Dendritic cell treated with granulocyte-macrophage colony-stimulating factor and Interleukin-4, amounts not matched to agents 40 ng/mL and 50 ng/mL, for 4 days (primary cell): ENCODE results near the gene DNAJC22.

ENCODE experiments used
- H3K27ac Mint-ChIP-seq: one replicate; pipeline ENCODE4 v1.8.0; 2022; ENCODE audit warnings: mild to moderate bottlenecking, mixed read lengths
- H3K27me3 Mint-ChIP-seq: one replicate; pipeline ENCODE4 v1.8.0; 2022; ENCODE audit warnings: mild to moderate bottlenecking, mixed read lengths
- H3K36me3 Mint-ChIP-seq: one replicate; pipeline ENCODE4 v1.8.0; 2022; ENCODE audit warnings: low read depth, mixed read lengths
- H3K4me1 Mint-ChIP-seq: one replicate; pipeline ENCODE4 v1.8.0; 2022; ENCODE audit warnings: low read depth, mixed read lengths
- H3K4me3 Mint-ChIP-seq: one replicate; pipeline ENCODE4 v1.8.0; 2022; ENCODE audit warnings: mild to moderate bottlenecking, moderate library complexity, mixed read lengths
- H3K9me3 Mint-ChIP-seq: one replicate; pipeline ENCODE4 v1.8.0; 2022; ENCODE audit warnings: mixed read lengths
- intact Hi-C: fragments of 100-400 bp; cut with micrococcal nuclease; formaldehyde crosslinking; loops from one replicate; pipeline ENCODE4 v1.15.0; 2022

Gene DNAJC22

DNA sequence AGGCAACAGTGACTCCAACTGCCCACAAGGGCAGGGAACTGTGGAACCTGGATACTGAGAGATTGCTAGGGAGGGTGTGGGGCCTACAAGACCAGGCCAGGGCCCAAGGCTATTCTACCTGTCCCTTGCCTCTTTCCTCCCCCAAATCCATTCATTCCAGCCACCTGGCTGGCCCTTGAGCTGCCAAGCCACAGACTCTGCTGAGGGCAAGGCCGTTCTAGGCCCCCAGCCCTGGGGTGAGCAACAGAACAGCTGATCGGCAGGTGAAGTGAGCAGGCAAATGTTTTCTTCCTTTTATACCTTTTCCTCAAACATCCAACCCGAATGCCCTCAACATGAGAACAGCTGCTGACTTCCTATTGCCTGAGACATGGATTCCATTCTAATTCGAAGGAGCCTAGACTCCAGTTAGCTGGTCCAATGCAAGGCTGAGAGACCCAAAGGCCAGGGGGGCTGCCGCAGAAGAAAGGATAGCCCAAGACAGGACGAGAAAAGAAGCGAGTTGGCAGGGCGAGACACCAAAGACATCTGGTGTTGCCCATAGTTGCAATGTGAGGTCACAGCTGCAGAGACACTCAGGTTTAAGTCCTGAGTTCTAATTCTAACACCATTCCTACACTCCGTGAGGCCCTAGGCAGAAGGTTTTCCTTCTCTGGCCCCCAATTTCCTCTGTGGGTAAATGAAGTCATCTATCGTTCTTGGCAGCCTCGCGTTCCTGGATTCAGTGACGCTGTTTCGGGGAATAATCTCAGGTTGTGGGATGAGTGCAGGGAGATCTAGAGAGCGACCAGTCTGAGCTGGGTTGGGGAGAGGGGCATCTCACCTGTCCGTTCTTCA is 11.4 kb upstream of the DNAJC22 start:
- no peaks in the 10 kb centered on the region for H3K9me3 Mint-ChIP-seq
- intact Hi-C loops = no loop called here

DNA sequence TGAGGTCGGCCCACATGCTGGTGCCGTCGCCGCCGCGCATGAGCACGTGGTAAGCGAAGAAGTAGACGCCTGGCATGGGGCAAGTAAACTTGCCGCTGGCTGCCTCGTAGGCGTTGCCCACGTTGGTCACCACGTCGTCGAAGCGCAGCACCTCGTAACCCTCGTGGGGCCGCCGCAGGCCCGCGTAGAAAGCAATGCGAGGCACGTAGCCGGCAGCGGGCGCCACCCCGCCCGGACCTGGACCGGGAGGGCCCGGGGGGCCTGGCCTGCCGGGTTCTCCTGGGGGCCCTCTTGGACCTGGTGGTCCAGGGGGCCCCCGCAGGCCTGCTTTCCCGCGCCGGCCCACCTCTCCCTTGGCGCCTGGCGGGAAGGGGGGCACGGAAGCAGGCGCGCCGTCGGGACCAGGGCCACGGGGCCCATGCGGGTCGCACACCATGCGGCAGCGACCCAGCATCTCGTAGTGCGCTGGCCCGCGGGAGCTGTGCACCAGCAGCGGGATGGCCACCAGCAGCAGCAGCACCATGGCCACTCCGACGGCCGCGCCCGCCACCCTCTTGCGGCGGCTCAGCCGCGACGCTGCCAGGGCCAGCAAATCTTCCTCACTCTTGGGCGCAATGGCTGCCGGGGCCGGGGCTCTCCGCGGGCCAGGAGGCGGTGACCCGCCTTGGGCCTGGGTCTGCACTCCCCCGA is 10.6 kb upstream of the DNAJC22 start:
- no peak overlapping the region for H3K4me3 Mint-ChIP-seq
- H3K36me3 Mint-ChIP-seq = no peaks in the 10 kb centered on the region
- peaks cover 53% of the 10 kb centered on the region for H3K4me1 Mint-ChIP-seq
- peaks cover 97% of the 10 kb centered on the region for H3K27me3 Mint-ChIP-seq
- intact Hi-C loops = loop anchor here (2.0 kb wide), 1 partner anchor 47 kb away; no protein-coding TSS in a partner anchor
- no peaks in the 10 kb centered on the region for H3K9me3 Mint-ChIP-seq
- no peak overlapping the region for H3K27ac Mint-ChIP-seq

More for the DNA sequence above, 11.4 kb upstream of the DNAJC22 start:
- H3K36me3 Mint-ChIP-seq = no peaks in the 10 kb centered on the region
- H3K27ac Mint-ChIP-seq = no peak overlapping the region
- peaks cover 48% of the 10 kb centered on the region for H3K4me1 Mint-ChIP-seq
- H3K27me3 Mint-ChIP-seq = peaks cover 92% of the 10 kb centered on the region
- H3K4me3 Mint-ChIP-seq = no peak overlapping the region

DNA sequence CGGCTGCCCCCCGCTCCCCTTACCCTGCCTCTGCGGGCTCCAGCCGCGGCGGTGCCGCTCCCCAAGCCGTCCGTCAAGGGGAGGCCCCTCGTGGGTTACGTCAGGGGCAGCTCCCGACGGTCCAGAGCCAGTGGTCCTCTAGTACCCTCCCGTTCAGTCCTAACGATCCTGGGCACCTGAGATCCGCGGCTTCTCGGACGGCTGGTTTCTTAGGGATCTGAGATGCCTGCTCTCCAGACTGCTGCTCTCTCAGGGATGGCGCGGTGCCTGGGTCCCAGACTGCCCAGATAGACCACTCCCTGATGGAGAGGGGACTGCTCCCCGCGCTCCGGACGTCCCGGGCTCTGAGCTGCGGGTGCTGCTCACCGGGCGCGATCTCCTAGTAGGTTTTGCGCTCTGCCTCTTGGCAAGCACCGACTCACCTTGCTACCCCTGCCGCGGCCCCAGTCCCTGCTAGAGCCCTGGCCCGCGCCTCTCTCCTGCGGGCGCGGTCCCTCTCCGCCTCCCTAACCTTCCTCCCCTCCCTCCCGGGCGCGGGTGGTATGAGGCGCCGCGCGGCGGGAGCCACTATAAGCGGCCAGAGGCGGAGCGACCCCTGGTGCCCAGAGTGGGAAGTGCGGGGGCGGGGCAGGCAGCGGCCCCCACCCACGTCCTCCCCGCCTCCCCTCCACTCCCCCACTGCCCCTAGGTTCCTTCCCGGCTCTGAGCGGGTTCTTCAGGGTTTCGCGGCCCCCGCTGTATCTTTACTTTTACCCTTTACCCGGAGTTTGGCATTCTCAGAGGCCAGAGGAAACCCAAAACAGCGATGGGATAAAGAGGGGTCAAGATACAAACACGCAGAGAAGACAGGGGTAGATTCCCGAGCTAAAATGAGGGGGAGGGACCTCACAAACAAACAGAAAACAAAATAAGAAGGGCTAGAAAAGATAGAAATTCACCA is 9.8 kb upstream of the DNAJC22 start, which contains the start of gene C1QL4:
Gene C1QL4, minus strand, starts transcription at position 544 of the 940 bp plus-strand sequence. CDS start 711 bp downstream, outside the sequence.
- Mint-ChIP-seq H3K27ac (no peak within 1 kb of the TSS), H3K27me3 (peaks cover 98% of the 10 kb centered on the region), H3K9me3 (no peaks in the 10 kb centered on the region), H3K4me3 (peak within 1 kb of the TSS; percentile 68), H3K4me1 (peaks cover 49% of the 10 kb centered on the region), H3K36me3 (no peaks in the 10 kb centered on the region)
- intact Hi-C loops = loop anchor here (2.0 kb wide), 1 partner anchor 48 kb away; no protein-coding TSS in a partner anchor

DNA sequence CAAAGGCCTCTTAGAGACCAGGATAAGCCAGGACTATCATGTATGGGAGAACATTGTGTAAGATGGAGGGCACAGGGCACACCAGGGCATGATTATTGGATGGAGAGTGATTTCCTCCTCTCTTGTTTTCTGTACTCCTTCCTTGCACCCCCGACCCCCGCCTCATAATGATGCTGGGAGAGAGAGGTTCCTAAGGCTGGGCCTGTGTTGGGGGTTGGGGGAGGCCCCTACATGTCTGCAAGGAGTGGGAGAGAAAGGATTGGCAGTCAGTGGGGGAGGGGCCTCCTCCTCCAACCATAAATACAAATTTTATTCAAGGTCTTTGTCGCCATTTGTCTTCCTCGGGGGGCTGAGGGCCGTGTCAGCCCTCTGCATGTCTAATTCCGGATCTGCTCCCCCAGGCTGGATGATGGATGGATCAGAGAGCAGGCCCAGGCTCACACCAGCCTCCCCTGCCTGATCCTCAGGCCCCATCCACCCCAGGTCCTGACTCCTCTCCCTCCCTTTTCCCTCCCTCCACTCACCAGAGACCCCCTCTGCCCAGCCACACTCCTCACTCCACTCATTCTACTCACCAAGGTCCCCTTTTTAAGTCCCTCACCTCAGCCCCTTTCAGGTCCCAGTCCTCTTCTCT is 7.7 kb upstream of the DNAJC22 start:
- Mint-ChIP-seq H3K4me3 (no peak overlapping the region), H3K4me1 (peaks cover 51% of the 10 kb centered on the region), H3K27me3 (peaks cover 98% of the 10 kb centered on the region), H3K27ac (no peak overlapping the region), H3K36me3 (no peaks in the 10 kb centered on the region), H3K9me3 (no peaks in the 10 kb centered on the region)
- intact Hi-C loops = no loop called here

DNA sequence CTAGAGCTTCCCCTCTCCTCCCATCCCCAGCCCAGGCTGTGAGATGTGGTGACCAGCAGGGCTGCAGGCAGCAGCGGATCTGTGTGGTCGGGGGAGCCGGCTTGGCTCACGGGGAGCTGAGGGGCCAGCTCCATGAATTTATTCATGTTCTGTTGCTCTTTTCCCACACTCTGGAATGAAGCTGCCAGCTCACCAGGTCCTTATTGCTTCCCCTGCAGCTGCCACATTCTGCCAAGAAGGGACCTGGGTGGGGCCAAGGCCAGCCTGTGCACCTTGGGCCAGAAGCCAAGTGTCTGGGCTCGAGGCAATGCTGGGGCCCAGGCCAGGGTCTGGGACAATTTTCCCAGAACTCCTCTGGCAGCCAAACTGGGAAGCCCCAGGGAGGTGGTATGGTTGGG is 7.2 kb upstream of the DNAJC22 start:
- Mint-ChIP-seq H3K27me3 (peaks cover 98% of the 10 kb centered on the region), H3K36me3 (no peaks in the 10 kb centered on the region), H3K4me1 (peaks cover 50% of the 10 kb centered on the region), H3K4me3 (no peak overlapping the region), H3K27ac (no peak overlapping the region), H3K9me3 (no peaks in the 10 kb centered on the region)
- intact Hi-C loops = no loop called here

DNA sequence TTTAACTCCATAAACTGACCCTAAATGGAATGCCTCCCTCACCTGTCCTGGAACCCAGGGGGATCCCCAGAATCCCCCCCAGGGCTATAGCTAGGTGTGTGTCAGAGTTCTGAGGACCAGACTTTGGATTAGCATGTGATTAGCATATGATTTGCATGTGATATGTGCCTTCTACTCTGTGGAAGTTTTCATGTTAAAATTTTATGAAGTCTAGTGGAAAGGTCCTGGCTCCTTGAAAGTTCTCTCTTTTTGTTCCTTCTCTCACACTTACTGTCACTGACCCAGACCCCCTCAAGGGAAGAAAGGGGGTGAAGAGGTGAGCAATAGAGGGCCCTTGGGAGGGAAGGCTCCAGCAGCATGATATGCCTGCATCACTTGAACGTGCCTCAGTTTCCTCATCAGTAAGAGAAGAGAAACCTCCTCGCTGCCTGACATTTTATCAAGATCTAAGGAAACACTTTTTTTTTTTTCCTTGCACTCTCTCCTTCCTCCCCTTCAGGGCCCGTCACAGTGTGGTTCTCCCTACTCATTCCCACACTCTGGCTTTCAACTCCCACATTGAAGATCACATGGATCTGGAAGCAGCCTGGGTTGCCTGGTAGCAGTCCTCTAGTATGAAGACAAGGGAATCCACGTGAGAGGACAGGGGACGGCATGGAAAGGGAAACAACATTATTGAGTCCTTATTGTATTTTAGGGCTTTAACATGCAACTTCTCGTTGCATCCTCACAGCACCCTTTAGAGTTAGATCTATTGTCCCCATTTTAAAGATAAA is 6.4 kb upstream of the DNAJC22 start:
- intact Hi-C loops = loop anchor here (5.0 kb wide), 1 partner anchor 278 kb away; the partner anchor contains the start of gene KMT2D
- H3K27me3 Mint-ChIP-seq = peaks cover 98% of the 10 kb centered on the region

DNA sequence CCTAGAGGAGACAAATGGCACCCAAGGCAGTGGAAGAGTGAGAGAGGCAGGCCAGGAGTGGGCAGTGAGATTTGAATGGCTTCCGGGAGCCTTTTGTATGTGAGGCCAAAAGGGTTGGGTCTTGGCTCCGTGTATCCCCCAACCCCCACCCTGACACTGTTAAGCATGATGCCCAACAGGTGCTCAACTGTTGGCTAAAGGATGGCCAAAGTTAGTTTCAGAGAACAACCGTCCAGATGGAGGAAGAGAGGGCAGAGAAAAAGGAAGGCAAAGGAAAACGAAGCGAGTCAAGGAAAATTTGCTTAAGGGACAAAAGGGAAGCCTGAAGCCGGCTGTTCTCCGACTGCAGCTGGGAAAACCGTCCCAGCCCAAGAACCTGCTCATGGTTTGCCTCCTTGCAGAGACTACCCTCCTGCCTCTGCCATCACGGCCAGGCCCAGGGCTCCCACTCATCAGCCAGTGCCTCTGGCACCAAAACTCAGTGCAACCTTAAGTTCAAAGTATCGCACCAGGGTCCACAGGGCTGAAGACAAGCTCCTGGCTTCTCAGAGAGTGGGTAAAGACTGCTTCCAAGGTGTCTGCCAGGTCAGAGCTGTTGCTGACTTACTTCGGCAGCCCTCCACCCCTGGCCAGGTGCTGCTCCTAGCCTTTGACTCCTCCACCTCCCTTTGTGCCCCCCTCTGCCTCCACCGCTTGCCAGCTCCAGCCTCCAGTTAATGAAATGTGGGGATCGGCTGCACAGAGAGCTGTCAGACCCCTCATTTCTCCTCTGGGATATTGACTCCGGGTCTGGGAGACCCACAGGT is 5.5 kb upstream of the DNAJC22 start:
- Mint-ChIP-seq H3K27me3 (peaks cover 99% of the 10 kb centered on the region), H3K36me3 (no peaks in the 10 kb centered on the region), H3K9me3 (no peaks in the 10 kb centered on the region), H3K4me3 (no peak overlapping the region), H3K4me1 (peaks cover 55% of the 10 kb centered on the region), H3K27ac (no peak overlapping the region)
- intact Hi-C loops = loop anchor here (5.0 kb wide), 1 partner anchor 279 kb away; the partner anchor contains the start of gene KMT2D

More for the DNA sequence above, 6.4 kb upstream of the DNAJC22 start:
- H3K4me1 Mint-ChIP-seq = peaks cover 46% of the 10 kb centered on the region
- H3K27ac Mint-ChIP-seq = no peak overlapping the region
- no peaks in the 10 kb centered on the region for H3K36me3 Mint-ChIP-seq
- H3K9me3 Mint-ChIP-seq = no peaks in the 10 kb centered on the region
- no peak overlapping the region for H3K4me3 Mint-ChIP-seq

DNA sequence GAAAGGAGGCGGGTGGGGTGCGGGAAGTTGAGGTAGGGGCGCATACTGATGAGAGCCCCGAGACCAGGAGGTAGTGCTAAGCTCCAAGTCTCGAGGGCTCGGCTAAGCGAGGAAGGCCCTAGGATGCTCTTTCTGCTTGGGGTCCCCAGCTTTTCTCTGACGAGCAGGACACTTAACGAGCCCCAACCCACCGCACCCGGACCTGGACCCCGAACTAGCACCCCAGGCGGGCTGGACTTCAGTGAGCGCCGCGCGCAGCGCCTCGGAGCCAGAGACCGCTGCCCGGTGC is 5.0 kb upstream of the DNAJC22 start:
- intact Hi-C loops = loop anchor here (5.0 kb wide), 1 partner anchor 279 kb away; the partner anchor contains the start of gene KMT2D
- Mint-ChIP-seq H3K27ac (no peak overlapping the region), H3K36me3 (no peaks in the 10 kb centered on the region), H3K27me3 (peaks cover 99% of the 10 kb centered on the region), H3K4me3 (no peak overlapping the region), H3K4me1 (peaks cover 58% of the 10 kb centered on the region), H3K9me3 (no peaks in the 10 kb centered on the region)

DNA sequence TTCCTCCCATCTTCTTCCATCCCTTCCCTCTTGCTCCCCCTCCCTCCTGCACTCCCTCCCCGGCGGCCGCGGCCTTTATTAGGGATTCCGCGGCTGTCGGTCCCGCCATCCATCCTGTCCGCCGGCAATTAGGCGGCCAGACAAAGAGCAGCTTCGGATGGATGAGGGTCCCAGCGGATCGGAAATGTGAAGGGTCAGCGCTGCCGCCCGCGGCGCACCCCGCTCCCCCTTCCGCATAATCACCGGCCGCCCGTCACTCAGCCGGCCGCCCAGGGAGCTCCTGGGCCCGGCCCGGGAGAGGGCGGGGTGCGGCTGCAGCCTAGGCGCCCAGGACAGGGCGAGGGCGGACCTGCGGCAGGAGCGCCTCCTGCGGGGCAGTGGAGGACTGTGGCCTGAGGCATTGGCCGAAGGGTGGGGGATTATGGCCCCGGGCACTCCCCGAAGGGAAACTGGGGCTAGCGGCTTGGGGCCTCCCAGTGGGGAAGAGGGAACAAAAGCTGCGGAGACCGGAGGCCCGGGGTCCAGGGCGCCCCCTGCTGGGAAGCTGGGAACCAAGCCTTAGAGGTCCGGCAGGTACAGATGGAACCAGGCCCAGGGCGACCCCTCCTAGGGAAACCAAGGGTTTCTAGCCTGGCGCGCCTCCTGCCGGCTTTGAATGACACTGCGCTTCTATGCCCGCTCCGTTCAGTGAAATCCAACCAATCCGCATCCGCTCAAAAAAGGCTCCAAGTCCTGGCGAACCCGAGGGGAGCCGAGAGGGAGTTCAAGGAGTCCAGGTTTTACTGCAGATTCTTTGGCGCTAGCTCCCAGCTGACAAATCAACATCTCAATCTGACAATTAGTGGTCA is 4.4 kb upstream of the DNAJC22 start:
- Mint-ChIP-seq H3K27ac (no peak overlapping the region), H3K4me1 (peaks cover 58% of the 10 kb centered on the region), H3K9me3 (no peaks in the 10 kb centered on the region), H3K27me3 (peaks cover 99% of the 10 kb centered on the region), H3K4me3 (peak overlapping the region; percentile 74), H3K36me3 (no peaks in the 10 kb centered on the region)
- intact Hi-C loops = loop anchor here (5.0 kb wide), 1 partner anchor 280 kb away; the partner anchor contains the start of gene KMT2D

DNA sequence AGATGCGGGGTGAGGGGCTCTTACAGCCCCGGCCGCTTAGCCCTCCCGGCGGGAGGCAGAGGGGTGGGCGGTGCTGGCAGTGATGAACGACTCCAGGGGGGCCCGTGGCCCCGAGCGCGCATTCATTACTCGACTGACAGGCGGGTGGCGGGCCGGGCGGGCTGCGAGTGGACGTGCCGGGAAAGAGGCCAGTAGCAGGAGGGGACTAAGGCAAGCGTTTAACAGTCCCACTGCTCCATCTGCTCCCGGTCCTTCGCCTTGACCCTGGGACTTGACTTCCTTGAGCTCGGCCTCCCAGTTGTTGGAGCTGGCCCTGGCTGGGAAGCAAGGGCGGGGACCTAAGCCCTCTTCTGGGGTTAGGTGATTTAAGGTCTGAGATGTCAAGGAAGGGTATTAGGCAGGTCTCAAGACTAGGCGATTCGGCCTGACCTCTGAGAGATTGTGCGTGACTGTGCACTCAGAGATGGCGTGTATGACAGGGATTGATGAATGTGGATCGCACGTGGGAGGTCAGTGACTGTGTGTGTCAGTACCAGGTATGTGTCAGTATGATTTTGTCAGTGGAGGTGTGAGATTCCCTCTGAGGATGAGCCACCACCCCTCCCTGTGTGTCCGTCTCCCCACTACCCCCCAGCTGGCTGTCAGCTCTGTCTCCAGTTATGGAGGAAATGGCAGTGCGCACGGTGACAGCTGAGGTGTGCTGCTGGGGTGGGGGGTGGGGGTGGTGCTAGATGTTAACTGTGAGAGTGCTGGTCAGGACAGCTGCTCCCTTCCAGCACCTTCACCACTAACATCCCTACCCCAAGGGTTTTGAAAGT is 3.6 kb upstream of the DNAJC22 start:
- Mint-ChIP-seq H3K4me3 (peak overlapping the region; percentile 74), H3K9me3 (no peaks in the 10 kb centered on the region), H3K36me3 (no peaks in the 10 kb centered on the region), H3K27ac (no peak overlapping the region), H3K27me3 (peaks cover 99% of the 10 kb centered on the region), H3K4me1 (peaks cover 58% of the 10 kb centered on the region)
- intact Hi-C loops = loop anchor here (5.0 kb wide), 1 partner anchor 281 kb away; the partner anchor contains the start of gene KMT2D
